H1 (cell line): ENCODE results near the gene IFT74.

Source experiments
- BCL11A ChIP-seq, 2 experiments: IDR thresholded peaks; one replicate each; pipeline ENCODE4 v1.6.1; 2011; ENCODE audit warnings: low read depth in 2 of 2, low read length in 2 of 2, mild to moderate bottlenecking in 2 of 2
- BRCA1 ChIP-seq: IDR thresholded peaks from 2 replicates; pipeline ENCODE4 v1.6.1; 2012; ENCODE audit warnings: low read depth, low read length, improper control_type of control experiment
- EP300 ChIP-seq, 2 experiments: IDR thresholded peaks; 1 replicate in 1 of 2; 2 replicates in 1 of 2; pipeline ENCODE4 v1.6.1; 2011 to 2012; ENCODE audit warnings: low read depth in 2 of 2, low read length in 2 of 2, mild to moderate bottlenecking in 2 of 2, borderline replicate concordance in 1 of 2, inconsistent platforms in 1 of 2, moderate library complexity in 1 of 2
- KDM1A ChIP-seq: fragments of 200-600, 300-600 bp; sonication (generic); IDR thresholded peaks from 2 replicates; pipeline ENCODE4 v1.7.1; 2016; ENCODE audit warnings: mild to moderate bottlenecking, low read length, borderline replicate concordance
- TF ChIP-seq, protein P1 (sequence below), 3 experiments: IDR thresholded peaks; 1 replicate in 2 of 3; 2 replicates in 1 of 3; pipeline versions ENCODE4 v1.5.1 to v1.6.1; 2011; ENCODE audit warnings: low read length in 3 of 3, mild to moderate bottlenecking in 3 of 3, inconsistent platforms in 2 of 3, low read depth in 1 of 3, moderate library complexity in 1 of 3; ENCODE audit not compliant: insufficient read depth in 1 of 3; ENCODE audit errors: control extremely low read depth in 1 of 3

DNA sequence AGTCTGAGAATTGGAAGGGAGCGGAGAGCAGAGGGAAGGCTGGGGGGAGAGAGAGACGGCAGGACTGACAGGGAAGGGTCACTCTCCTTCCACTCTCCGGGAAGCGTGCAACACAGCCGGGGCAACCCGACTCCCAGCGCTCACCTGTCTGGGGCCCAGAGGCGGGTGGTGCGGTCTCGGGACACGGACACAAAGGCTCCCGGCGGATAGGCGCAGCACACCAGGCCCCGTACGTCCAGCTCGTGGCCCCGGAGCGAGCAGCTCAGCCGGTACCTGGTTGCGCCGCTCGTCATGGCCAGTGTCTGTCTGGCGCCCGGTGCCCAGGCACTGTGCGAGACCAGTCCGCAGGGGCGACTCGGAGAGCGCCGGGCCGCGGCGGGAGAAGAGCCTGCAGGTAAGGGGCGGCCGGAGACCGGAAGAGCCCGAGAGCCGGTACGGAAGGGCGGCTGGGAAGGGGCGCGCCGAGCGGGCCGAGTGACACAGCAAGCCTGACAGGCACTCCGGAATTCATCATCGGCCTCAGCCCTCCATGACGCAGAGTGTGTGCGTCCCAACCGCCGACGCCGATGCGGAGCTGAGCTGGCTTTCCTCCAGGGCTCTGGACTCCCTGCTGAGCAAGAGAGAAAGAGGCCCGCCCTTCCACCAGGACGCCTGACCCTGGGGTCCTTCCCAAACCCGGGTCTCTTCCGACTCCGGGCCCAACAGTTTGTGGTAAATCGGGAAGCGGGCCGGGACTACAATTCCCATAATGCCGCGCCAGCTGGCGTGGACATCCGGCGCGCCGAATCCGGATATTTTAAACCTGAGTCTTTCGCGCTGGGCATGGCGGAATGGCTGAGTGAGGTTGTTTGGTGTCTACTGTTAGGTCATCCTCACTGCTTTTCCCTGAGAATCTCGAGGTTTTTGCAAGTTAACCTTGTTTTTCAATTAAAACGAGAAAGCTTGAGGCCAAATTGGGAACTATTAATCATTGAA lies 9.2 kb upstream of the IFT74 start, which contains the start of gene PLAA:
- TF ChIP-seq, protein P1, sequence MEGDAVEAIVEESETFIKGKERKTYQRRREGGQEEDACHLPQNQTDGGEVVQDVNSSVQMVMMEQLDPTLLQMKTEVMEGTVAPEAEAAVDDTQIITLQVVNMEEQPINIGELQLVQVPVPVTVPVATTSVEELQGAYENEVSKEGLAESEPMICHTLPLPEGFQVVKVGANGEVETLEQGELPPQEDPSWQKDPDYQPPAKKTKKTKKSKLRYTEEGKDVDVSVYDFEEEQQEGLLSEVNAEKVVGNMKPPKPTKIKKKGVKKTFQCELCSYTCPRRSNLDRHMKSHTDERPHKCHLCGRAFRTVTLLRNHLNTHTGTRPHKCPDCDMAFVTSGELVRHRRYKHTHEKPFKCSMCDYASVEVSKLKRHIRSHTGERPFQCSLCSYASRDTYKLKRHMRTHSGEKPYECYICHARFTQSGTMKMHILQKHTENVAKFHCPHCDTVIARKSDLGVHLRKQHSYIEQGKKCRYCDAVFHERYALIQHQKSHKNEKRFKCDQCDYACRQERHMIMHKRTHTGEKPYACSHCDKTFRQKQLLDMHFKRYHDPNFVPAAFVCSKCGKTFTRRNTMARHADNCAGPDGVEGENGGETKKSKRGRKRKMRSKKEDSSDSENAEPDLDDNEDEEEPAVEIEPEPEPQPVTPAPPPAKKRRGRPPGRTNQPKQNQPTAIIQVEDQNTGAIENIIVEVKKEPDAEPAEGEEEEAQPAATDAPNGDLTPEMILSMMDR (IDR thresholded peaks at IDR 0.05; ENCODE audit: control extremely low read depth in 1 of 3, insufficient read depth in 1 of 3, low read depth in 1 of 3, low read length in 3 of 3), result peak in 1 of 3 experiments; percentile 25; a peak in 2 of 4 replicates
- TF ChIP-seq EP300 (IDR thresholded peaks at IDR 0.05; ENCODE audit: borderline replicate concordance in 1 of 2, low read depth in 2 of 2, low read length in 2 of 2), result peak in 1 of 2 experiments; percentile 56; a peak in 2 of 3 replicates
- no peak; the same call in 1 of the 2 replicates for TF ChIP-seq BRCA1
- TF ChIP-seq KDM1A, result no peak
- TF ChIP-seq BCL11A (IDR thresholded peaks at IDR 0.05; ENCODE audit: low read depth in 2 of 2, low read length in 2 of 2), result no peak
